ENCODE data around the gene KLHL20.
"Not testable (repeated sequence)": the region's sequence is repeated elsewhere in the genome, so short reads cannot be mapped to it uniquely, and the experiment has no call there.

KLHL20 gene

GRCh38 chr1:173798078-173798477, 83.3 kb downstream of the KLHL20 start:
- H3K9me3 ChIP-seq (ENCODE audit: control insufficient read depth, insufficient read depth, low read length): no peaks in the 10 kb centered on the region
- H3K4me3 ChIP-seq (ENCODE audit: low read depth, low read length): no peak overlapping the region
- no peaks in the 10 kb centered on the region for H3K4me1 ChIP-seq (ENCODE audit: control insufficient read depth, insufficient read depth, low read length)
- H3K36me3 ChIP-seq (ENCODE audit: control insufficient read depth, insufficient read depth, low read length): no peaks in the 10 kb centered on the region
- H3K27me3 ChIP-seq (ENCODE audit: control insufficient read depth, insufficient read depth, low read length): no peaks in the 10 kb centered on the region
- H3K9ac ChIP-seq (ENCODE audit: low read depth, low read length): no peak overlapping the region

- not testable (repeated sequence) for H3K4me1 ChIP-seq (ENCODE audit: control insufficient read depth, insufficient read depth, low read length); H3K4me3 ChIP-seq (ENCODE audit: low read depth, low read length); H3K36me3 ChIP-seq (ENCODE audit: control insufficient read depth, insufficient read depth, low read length); H3K9ac ChIP-seq (ENCODE audit: low read depth, low read length); H3K27me3 ChIP-seq (ENCODE audit: control insufficient read depth, insufficient read depth, low read length); H3K9me3 ChIP-seq (ENCODE audit: control insufficient read depth, insufficient read depth, low read length)
Measured at GRCh38 chr1:173799995-173800394, 85.2 kb downstream of the KLHL20 start.

GRCh38 chr1:173802961-173803360, 88.2 kb downstream of the KLHL20 start:
- no peaks in the 10 kb centered on the region for H3K27me3 ChIP-seq (ENCODE audit: control insufficient read depth, insufficient read depth, low read length)
- no peaks in the 10 kb centered on the region for H3K36me3 ChIP-seq (ENCODE audit: control insufficient read depth, insufficient read depth, low read length)
- H3K4me1 ChIP-seq (ENCODE audit: control insufficient read depth, insufficient read depth, low read length): no peaks in the 10 kb centered on the region
- no peak overlapping the region for H3K4me3 ChIP-seq (ENCODE audit: low read depth, low read length)
- H3K9ac ChIP-seq (ENCODE audit: low read depth, low read length): no peak overlapping the region
- H3K9me3 ChIP-seq (ENCODE audit: control insufficient read depth, insufficient read depth, low read length): no peaks in the 10 kb centered on the region

- not testable (repeated sequence) for H3K9me3 ChIP-seq (ENCODE audit: control insufficient read depth, insufficient read depth, low read length); H3K36me3 ChIP-seq (ENCODE audit: control insufficient read depth, insufficient read depth, low read length); H3K27me3 ChIP-seq (ENCODE audit: control insufficient read depth, insufficient read depth, low read length); H3K4me3 ChIP-seq (ENCODE audit: low read depth, low read length); H3K9ac ChIP-seq (ENCODE audit: low read depth, low read length); H3K4me1 ChIP-seq (ENCODE audit: control insufficient read depth, insufficient read depth, low read length)
Measured at GRCh38 chr1:173813654-173814053, 98.9 kb downstream of the KLHL20 start.

GRCh38 chr1:173818459-173818858, 103.7 kb downstream of the KLHL20 start:
- Histone ChIP-seq H3K9ac (ENCODE audit: low read depth, low read length) (no peak overlapping the region), H3K4me1 (ENCODE audit: control insufficient read depth, insufficient read depth, low read length) (no peaks in the 10 kb centered on the region), H3K27me3 (ENCODE audit: control insufficient read depth, insufficient read depth, low read length) (no peaks in the 10 kb centered on the region), H3K9me3 (ENCODE audit: control insufficient read depth, insufficient read depth, low read length) (no peaks in the 10 kb centered on the region), H3K36me3 (ENCODE audit: control insufficient read depth, insufficient read depth, low read length) (peaks cover 5% of the 10 kb centered on the region), H3K4me3 (ENCODE audit: low read depth, low read length) (no peak overlapping the region)

- H3K9ac ChIP-seq (ENCODE audit: low read depth, low read length): no peak overlapping the region
- no peak overlapping the region for H3K4me3 ChIP-seq (ENCODE audit: low read depth, low read length)
- H3K36me3 ChIP-seq (ENCODE audit: control insufficient read depth, insufficient read depth, low read length): peaks cover 5% of the 10 kb centered on the region
Measured at GRCh38 chr1:173821680-173822079, 106.9 kb downstream of the KLHL20 start.

GRCh38 chr1:173823781-173824314, 109.1 kb downstream of the KLHL20 start:
- Histone ChIP-seq H3K36me3 (ENCODE audit: control insufficient read depth, insufficient read depth, low read length) (peaks cover 1% of the 10 kb centered on the region), H3K9ac (ENCODE audit: low read depth, low read length) (peak overlapping the region; percentile 89), H3K4me3 (ENCODE audit: low read depth, low read length) (peak overlapping the region; percentile 84), H3K27me3 (ENCODE audit: control insufficient read depth, insufficient read depth, low read length) (no peaks in the 10 kb centered on the region), H3K4me1 (ENCODE audit: control insufficient read depth, insufficient read depth, low read length) (peaks cover 2% of the 10 kb centered on the region), H3K9me3 (ENCODE audit: control insufficient read depth, insufficient read depth, low read length) (no peaks in the 10 kb centered on the region)

More at GRCh38 chr1:173821680-173822079, 106.9 kb downstream of the KLHL20 start:
- Histone ChIP-seq H3K9me3 (ENCODE audit: control insufficient read depth, insufficient read depth, low read length) (no peaks in the 10 kb centered on the region), H3K27me3 (ENCODE audit: control insufficient read depth, insufficient read depth, low read length) (no peaks in the 10 kb centered on the region), H3K4me1 (ENCODE audit: control insufficient read depth, insufficient read depth, low read length) (no peaks in the 10 kb centered on the region)

GRCh38 chr1:173824315-173825081, 109.7 kb downstream of the KLHL20 start, which contains the start of the genes CENPL and DARS2:
Gene CENPL (minus strand): TSS chr1:173824883. CDS start chr1:173811299, 13,584 bp downstream.
Gene DARS2 (plus strand): TSS chr1:173824673. CDS start chr1:173825230, 557 bp downstream.
- Histone ChIP-seq H3K27me3 (ENCODE audit: control insufficient read depth, insufficient read depth, low read length) (no peaks in the 10 kb centered on the region), H3K36me3 (ENCODE audit: control insufficient read depth, insufficient read depth, low read length) (no peaks in the 10 kb centered on the region), H3K4me3 (ENCODE audit: low read depth, low read length) (peak within 1 kb of the TSS; percentile 84), H3K9me3 (ENCODE audit: control insufficient read depth, insufficient read depth, low read length) (no peaks in the 10 kb centered on the region), H3K4me1 (ENCODE audit: control insufficient read depth, insufficient read depth, low read length) (peaks cover 2% of the 10 kb centered on the region), H3K9ac (ENCODE audit: low read depth, low read length) (peak within 1 kb of the TSS; percentile 89)

- Histone ChIP-seq H3K27me3 (ENCODE audit: control insufficient read depth, insufficient read depth, low read length) (no peaks in the 10 kb centered on the region), H3K9me3 (ENCODE audit: control insufficient read depth, insufficient read depth, low read length) (no peaks in the 10 kb centered on the region), H3K9ac (ENCODE audit: low read depth, low read length) (no peak overlapping the region), H3K4me1 (ENCODE audit: control insufficient read depth, insufficient read depth, low read length) (peaks cover 2% of the 10 kb centered on the region), H3K4me3 (ENCODE audit: low read depth, low read length) (no peak overlapping the region), H3K36me3 (ENCODE audit: control insufficient read depth, insufficient read depth, low read length) (no peaks in the 10 kb centered on the region)
Measured at GRCh38 chr1:173827611-173828010, 112.8 kb downstream of the KLHL20 start.

GRCh38 chr1:173832748-173833147, 118.0 kb downstream of the KLHL20 start:
- Histone ChIP-seq H3K27me3 (ENCODE audit: control insufficient read depth, insufficient read depth, low read length) (no peaks in the 10 kb centered on the region), H3K36me3 (ENCODE audit: control insufficient read depth, insufficient read depth, low read length) (peaks cover 4% of the 10 kb centered on the region), H3K4me3 (ENCODE audit: low read depth, low read length) (no peak overlapping the region), H3K9me3 (ENCODE audit: control insufficient read depth, insufficient read depth, low read length) (no peaks in the 10 kb centered on the region), H3K9ac (ENCODE audit: low read depth, low read length) (no peak overlapping the region), H3K4me1 (ENCODE audit: control insufficient read depth, insufficient read depth, low read length) (no peaks in the 10 kb centered on the region)

Measured in iPS-15b (cell line).